GM18873 (cell line): ENCODE measurements around the gene IFNB1.

Source experiments
- ATAC-seq: cut with Tn5 transposase; IDR thresholded peaks from one replicate; pipeline ENCODE4 v1.9.1; 2021; ENCODE audit warnings: mild to moderate bottlenecking, moderate library complexity, moderate number of reproducible peaks; ENCODE audit not compliant: unreplicated experiment, low FRiP score

Gene IFNB1

GRCh38 chr9:21077781-21078180, at the start of gene IFNB1:
IFNB1 (minus strand) TSS chr9:21077942; CDS start chr9:21077869, 73 bp downstream.
- ATAC-seq: no peak

GRCh38 chr9:21121595-21122251, 44.0 kb upstream of the IFNB1 start:
- ATAC-seq: peak; percentile 88

- ATAC-seq: no peak
These were observed 43.3 kb upstream of the IFNB1 start for GRCh38 chr9:21121079-21121478.

- no peak for ATAC-seq
These were observed 41.5 kb upstream of the IFNB1 start for GRCh38 chr9:21119093-21119770.

GRCh38 chr9:21114311-21114710, 36.6 kb upstream of the IFNB1 start:
- ATAC-seq: no peak

GRCh38 chr9:21110708-21111576, 33.2 kb upstream of the IFNB1 start:
- peak; percentile 88 for ATAC-seq

- no peak for ATAC-seq
These were observed 27.0 kb upstream of the IFNB1 start for GRCh38 chr9:21104787-21105186.

- ATAC-seq: no peak
These were observed 24.6 kb upstream of the IFNB1 start for GRCh38 chr9:21102305-21102704.

- ATAC-seq: no peak
These were observed 20.1 kb upstream of the IFNB1 start for GRCh38 chr9:21097817-21098216.

GRCh38 chr9:21096901-21097255, 19.1 kb upstream of the IFNB1 start:
- ATAC-seq: no peak

GRCh38 chr9:21096172-21096900, 18.6 kb upstream of the IFNB1 start:
- ATAC-seq: peak; percentile 64

- ATAC-seq: no peak
These were observed 17.8 kb upstream of the IFNB1 start for GRCh38 chr9:21095561-21095960.

GRCh38 chr9:21086538-21086937, 8.8 kb upstream of the IFNB1 start:
- no peak for ATAC-seq

- ATAC-seq: no peak
These were observed 7.3 kb upstream of the IFNB1 start for GRCh38 chr9:21085005-21085404.

GRCh38 chr9:21084242-21084850, 6.6 kb upstream of the IFNB1 start:
- no peak for ATAC-seq

GRCh38 chr9:21082671-21083070, 4.9 kb upstream of the IFNB1 start:
- no peak for ATAC-seq

GRCh38 chr9:21081999-21082398, 4.3 kb upstream of the IFNB1 start:
- no peak for ATAC-seq

GRCh38 chr9:21081451-21081850, 3.7 kb upstream of the IFNB1 start:
- ATAC-seq: no peak

- no peak for ATAC-seq
These were observed 3.1 kb upstream of the IFNB1 start for GRCh38 chr9:21080793-21081192.

- ATAC-seq: no peak
These were observed 960 bp upstream of the IFNB1 start for GRCh38 chr9:21078702-21079101.
